ENCODE measurements around the gene C1QTNF5.

DNA sequence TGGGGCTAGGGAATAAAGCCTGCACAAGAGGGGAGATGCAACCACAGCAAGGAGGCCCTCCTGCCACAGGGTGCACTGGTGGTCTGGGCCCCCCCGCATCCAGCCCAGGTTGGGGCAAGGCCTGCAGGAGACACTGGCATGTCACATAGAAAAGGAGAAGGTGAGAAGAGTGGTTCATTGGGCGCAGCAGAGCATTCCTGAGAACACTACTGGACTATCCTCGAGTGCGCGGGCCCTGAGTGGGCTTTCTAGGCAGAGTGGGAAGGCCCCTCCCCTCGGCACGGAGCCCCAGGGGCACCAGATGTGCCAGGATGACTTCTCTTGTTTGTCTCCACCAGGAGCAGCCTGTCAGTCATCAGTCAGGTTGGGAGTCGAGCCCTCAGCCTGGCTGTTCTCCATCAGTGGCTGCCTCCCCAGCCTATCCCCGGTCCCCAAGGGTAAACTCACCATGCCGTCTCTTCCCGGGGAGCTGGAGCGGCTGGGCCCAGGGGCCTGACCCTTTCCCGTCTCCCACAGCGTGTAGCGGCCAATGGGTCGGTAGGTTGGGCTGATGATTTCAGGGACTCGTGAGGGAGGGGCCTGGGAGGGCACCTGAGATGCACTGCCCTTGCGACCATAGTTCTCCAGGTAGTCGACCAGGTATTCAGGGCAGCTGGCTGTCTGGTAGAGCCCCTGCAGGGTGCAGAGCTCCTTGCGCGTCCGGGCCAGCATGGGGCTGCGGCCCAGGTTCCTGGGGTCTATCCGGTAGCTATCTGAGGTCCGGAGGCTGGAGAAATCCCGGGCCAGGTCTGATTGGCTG lies 31.8 kb upstream of the C1QTNF5 start:
- TF ChIP-seq, protein P1, sequence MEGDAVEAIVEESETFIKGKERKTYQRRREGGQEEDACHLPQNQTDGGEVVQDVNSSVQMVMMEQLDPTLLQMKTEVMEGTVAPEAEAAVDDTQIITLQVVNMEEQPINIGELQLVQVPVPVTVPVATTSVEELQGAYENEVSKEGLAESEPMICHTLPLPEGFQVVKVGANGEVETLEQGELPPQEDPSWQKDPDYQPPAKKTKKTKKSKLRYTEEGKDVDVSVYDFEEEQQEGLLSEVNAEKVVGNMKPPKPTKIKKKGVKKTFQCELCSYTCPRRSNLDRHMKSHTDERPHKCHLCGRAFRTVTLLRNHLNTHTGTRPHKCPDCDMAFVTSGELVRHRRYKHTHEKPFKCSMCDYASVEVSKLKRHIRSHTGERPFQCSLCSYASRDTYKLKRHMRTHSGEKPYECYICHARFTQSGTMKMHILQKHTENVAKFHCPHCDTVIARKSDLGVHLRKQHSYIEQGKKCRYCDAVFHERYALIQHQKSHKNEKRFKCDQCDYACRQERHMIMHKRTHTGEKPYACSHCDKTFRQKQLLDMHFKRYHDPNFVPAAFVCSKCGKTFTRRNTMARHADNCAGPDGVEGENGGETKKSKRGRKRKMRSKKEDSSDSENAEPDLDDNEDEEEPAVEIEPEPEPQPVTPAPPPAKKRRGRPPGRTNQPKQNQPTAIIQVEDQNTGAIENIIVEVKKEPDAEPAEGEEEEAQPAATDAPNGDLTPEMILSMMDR (IDR thresholded peaks at IDR 0.05), result no peak
- TF ChIP-seq ZFX (IDR thresholded peaks at IDR 0.05; ENCODE audit: borderline replicate concordance), result no peak
